Panc1 (cell line): ENCODE results near the gene ACSL1. TPM values are rescaled to one million over a fixed set of nuclear protein-coding genes. Genes with fewer than 3 reads are reported as not detected.

Experiments used
- ATAC-seq: fragments of 200-7000 bp; cut with Tn5 transposase; 2 replicates; pipeline ENCODE4 v1.9.1; 2020; ENCODE audit warnings: mild to moderate bottlenecking, moderate library complexity
- BruUV-seq: library from RNA; stranded (reverse); fragments of 400-500 nt; replicated peaks from 2 replicates; lab custom pipeline; 2021; lab: Mats Ljungman, UMichigan
- CTCF ChIA-PET: fragments of 300-600 bp; sonication (Branson Sonifier 250); formaldehyde crosslinking; loops from one replicate; lab custom pipeline; 2022; ENCODE audit warnings: antibody characterized with exemption; lab: Charles Lee
- POLR2A ChIA-PET: fragments of 300-600 bp; sonication (Branson Sonifier 250); formaldehyde crosslinking; loops from one replicate; lab custom pipeline; 2022; ENCODE audit warnings: antibody characterized with exemption; lab: Charles Lee
- DNase-seq: peaks from one replicate; pipeline ENCODE4 v3.0.0-alpha.2; 2010; ENCODE audit warnings: low read depth, low spot score
- H3K27ac ChIP-seq: 2 replicates; pipeline ENCODE4 v1.5.1; 2011; ENCODE audit warnings: mild to moderate bottlenecking, low read length, inconsistent platforms
- H3K27me3 ChIP-seq: fragments of 200-500 bp; sonication (Bioruptor generic); 2 replicates; pipeline ENCODE4 v1.6.0; 2014; ENCODE audit warnings: low read length, inconsistent platforms; ENCODE audit not compliant: control insufficient read depth, insufficient read depth
- H3K36me3 ChIP-seq: fragments of 200-500 bp; sonication (Bioruptor generic); 2 replicates; pipeline ENCODE4 v1.5.1; 2014; ENCODE audit warnings: inconsistent platforms, mild to moderate bottlenecking, low read length, moderate library complexity; ENCODE audit not compliant: control insufficient read depth, insufficient read depth
- H3K4me1 ChIP-seq: 2 replicates; pipeline ENCODE4 v1.5.1; 2011; ENCODE audit warnings: inconsistent platforms, mild to moderate bottlenecking, low read length, moderate library complexity; ENCODE audit not compliant: control insufficient read depth, insufficient read depth
- H3K4me3 ChIP-seq, 2 experiments: 2 replicates each; pipeline ENCODE4 v1.5.1; 2011 to 2012; ENCODE audit warnings: low read depth in 2 of 2, low read length in 2 of 2, mild to moderate bottlenecking in 2 of 2, inconsistent platforms in 1 of 2, moderate library complexity in 1 of 2
- H3K9me3 ChIP-seq: fragments of 200-500 bp; sonication (Bioruptor generic); 2 replicates; pipeline ENCODE4 v1.5.1; 2014; ENCODE audit warnings: low read depth, mild to moderate bottlenecking, inconsistent platforms, low read length, moderate library complexity; ENCODE audit not compliant: control insufficient read depth, insufficient read depth
- CTCF ChIP-seq: fragments of 450-650 bp; IDR thresholded peaks from 2 replicates; pipeline ENCODE4 v1.5.1; 2017; ENCODE audit warnings: mild to moderate bottlenecking
- POLR2AphosphoS5 ChIP-seq: IDR thresholded peaks from 2 replicates; pipeline ENCODE4 v1.6.1; 2012; ENCODE audit warnings: mild to moderate bottlenecking, low read depth, low read length, moderate library complexity
- REST ChIP-seq, 2 experiments: IDR thresholded peaks; 2 replicates each; pipeline ENCODE4 v1.6.1; 2011 to 2012; ENCODE audit warnings: low read depth in 2 of 2, control low read depth in 1 of 2, low read length in 1 of 2, mild to moderate bottlenecking in 1 of 2, moderate library complexity in 1 of 2; ENCODE audit not compliant: insufficient read depth in 1 of 2
- SIN3A ChIP-seq: IDR thresholded peaks from 2 replicates; pipeline ENCODE4 v1.6.1; 2012; ENCODE audit warnings: low read depth, mild to moderate bottlenecking, low read length, moderate library complexity, borderline replicate concordance; ENCODE audit not compliant: insufficient read depth
- TCF7L2 ChIP-seq: IDR thresholded peaks from 2 replicates; pipeline ENCODE4 v1.6.1; 2011; ENCODE audit warnings: mild to moderate bottlenecking, low read depth, low read length, inconsistent platforms
- in situ Hi-C: cut with HindIII; loops from 2 replicates; pipeline ENCODE4 v1.10.0; 2016; ENCODE audit warnings: low sequenced_read_pairs, low pct_unique_long_range_greater_than_20kb
- intact Hi-C: fragments of 100-400 bp; cut with micrococcal nuclease; formaldehyde crosslinking; loops from one replicate; pipeline ENCODE4 v1.10.0; 2022; ENCODE audit not compliant: unreplicated experiment
- total RNA-seq: library from RNA; stranded (reverse); gene quantifications from one replicate; pipeline ENCODE4 v1.2.1, GENCODE V29; 2021; ENCODE audit not compliant: unreplicated experiment

Gene ACSL1
- total RNA-seq, 1 experiment from 2014 or later: 15.4 TPM

- TF ChIP-seq REST (IDR thresholded peaks at IDR 0.05; ENCODE audit: insufficient read depth in 1 of 2, low read depth in 2 of 2, low read length in 1 of 2) (no peak), SIN3A (no peak), POLR2AphosphoS5 (no peak), TCF7L2 (no peak), CTCF (no peak)
- Histone ChIP-seq H3K36me3 (no peaks in the 10 kb centered on the region), H3K27me3 (no peaks in the 10 kb centered on the region), H3K27ac (no peak overlapping the region), H3K4me1 (no peaks in the 10 kb centered on the region), H3K9me3 (no peaks in the 10 kb centered on the region), H3K4me3 (no peak overlapping the region)
- CTCF ChIA-PET: no interaction called here
- ATAC-seq: no peak
- intact Hi-C loops (no loop called here), in situ Hi-C loops (no loop called here)
- DNase-seq: no peak
- BruUV-seq: no TSS peak
- POLR2A ChIA-PET: no interaction called here
Measured at GRCh38 chr4:184785813-184786212, 40.0 kb downstream of the ACSL1 start.

GRCh38 chr4:184784628-184785257 is 41.0 kb downstream of the ACSL1 start:
- DNase-seq: no peak
- no TSS peak for BruUV-seq
- TF ChIP-seq POLR2AphosphoS5: no peak
- no peak for TF ChIP-seq CTCF
- TF ChIP-seq SIN3A: no peak
- TF ChIP-seq REST (IDR thresholded peaks at IDR 0.05; ENCODE audit: insufficient read depth in 1 of 2, low read depth in 2 of 2, low read length in 1 of 2): no peak
- TF ChIP-seq TCF7L2: no peak
- H3K27ac ChIP-seq: no peak overlapping the region
- no peaks in the 10 kb centered on the region for H3K9me3 ChIP-seq
- no peak overlapping the region for H3K4me3 ChIP-seq
- H3K36me3 ChIP-seq: no peaks in the 10 kb centered on the region
- POLR2A ChIA-PET: no interaction called here
- no peaks in the 10 kb centered on the region for H3K27me3 ChIP-seq
- in situ Hi-C loops: no loop called here
- no peak for ATAC-seq
- CTCF ChIA-PET: interaction anchor here (0.5 to 0.7 kb wide), 2 partner anchors 39 to 90 kb away, joined by 3 read pairs; no protein-coding TSS in a partner anchor
- intact Hi-C loops: no loop called here
- H3K4me1 ChIP-seq: no peaks in the 10 kb centered on the region
